K562 (cell line): ENCODE measurements around the gene HTR1D. TPM values are rescaled to one million over a fixed set of nuclear protein-coding genes. Genes with fewer than 3 reads are reported as not detected.

Experiments
- AFF1 ChIP-seq, 2 experiments: fragments of 450-650 bp; IDR thresholded peaks; 2 replicates each; pipeline ENCODE4 v1.6.1; 2018; ENCODE audit warnings: mild to moderate bottlenecking in 2 of 2, low read depth in 1 of 2; ENCODE audit not compliant: partially characterized antibody in 2 of 2
- BHLHE40 ChIP-seq: IDR thresholded peaks from 2 replicates; pipeline ENCODE4 v1.6.1; 2011; ENCODE audit warnings: low read length, improper control_type of control experiment
- E2F6 ChIP-seq, 2 experiments: IDR thresholded peaks; 2 replicates each; pipeline ENCODE4 v1.6.1; 2011; ENCODE audit warnings: borderline replicate concordance in 1 of 2, control low read depth in 1 of 2, low read depth in 1 of 2, low read length in 1 of 2, mild to moderate bottlenecking in 1 of 2, mixed read lengths in 1 of 2, moderate library complexity in 1 of 2; ENCODE audit not compliant: insufficient read depth in 1 of 2, insufficient read length in 1 of 2, poor library complexity in 1 of 2, severe bottlenecking in 1 of 2; ENCODE audit errors: extremely low read depth in 1 of 2
- ETS2 ChIP-seq: IDR thresholded peaks from 2 replicates; pipeline ENCODE4 v1.6.1; 2016; ENCODE audit warnings: borderline replicate concordance, missing genetic modification characterization, mild to moderate bottlenecking, moderate library complexity, missing compliant biosample characterization; ENCODE audit not compliant: poor library complexity, severe bottlenecking
- HIVEP1 ChIP-seq: fragments of 250-450 bp; sonication (Bioruptor Pico); IDR thresholded peaks from 2 replicates; pipeline ENCODE4 v1.4.0; 2020; ENCODE audit warnings: mild to moderate bottlenecking
- ILK ChIP-seq: fragments of 450-650 bp; IDR thresholded peaks from 2 replicates; pipeline ENCODE4 v1.6.1; 2016; ENCODE audit warnings: missing genetic modification characterization, low read depth, mild to moderate bottlenecking, missing compliant biosample characterization, moderate library complexity, borderline replicate concordance
- KDM4B ChIP-seq, 2 experiments: fragments of 450-650 bp in 1 of 2; sonication (generic) in 1 of 2; IDR thresholded peaks; 2 replicates each; pipeline ENCODE4 v1.6.1; 2016 to 2017; ENCODE audit warnings: borderline replicate concordance in 2 of 2, antibody characterized with exemption in 1 of 2, low read depth in 1 of 2, mild to moderate bottlenecking in 1 of 2
- MEF2A ChIP-seq: IDR thresholded peaks from 2 replicates; pipeline ENCODE4 v1.6.1; 2011; ENCODE audit warnings: low read depth, mild to moderate bottlenecking, low read length, moderate library complexity; ENCODE audit not compliant: control insufficient read depth
- MIER1 ChIP-seq: fragments of 450-650 bp; IDR thresholded peaks from 2 replicates; pipeline ENCODE4 v1.6.1; 2016; ENCODE audit warnings: antibody characterized with exemption, mild to moderate bottlenecking, low read depth
- MTF1 ChIP-seq: fragments of 250-450 bp; sonication (Bioruptor Pico); IDR thresholded peaks from 2 replicates; pipeline ENCODE4 v1.9.0; 2021; ENCODE audit warnings: moderate library complexity, mild to moderate bottlenecking, inconsistent platforms, borderline replicate concordance
- PHB2 ChIP-seq: fragments of 450-650 bp; IDR thresholded peaks from 2 replicates; pipeline ENCODE4 v1.6.1; 2017; ENCODE audit warnings: low read depth
- RBM15 ChIP-seq: fragments of 200-400 bp; formaldehyde crosslinking; IDR thresholded peaks from 2 replicates; pipeline ENCODE4 v1.6.1; 2018; ENCODE audit warnings: mild to moderate bottlenecking, low read length, moderate library complexity; ENCODE audit not compliant: insufficient read depth
- SMARCA5 ChIP-seq: fragments of 450-650 bp; IDR thresholded peaks from 2 replicates; pipeline ENCODE4 v1.6.1; 2016
- SNIP1 ChIP-seq: fragments of 450-650 bp; IDR thresholded peaks from 2 replicates; pipeline ENCODE4 v1.7.1; 2017; ENCODE audit warnings: low read depth, mild to moderate bottlenecking
- TRIM24 ChIP-seq, 2 experiments: fragments of 450-650 bp; IDR thresholded peaks; 2 replicates each; pipeline ENCODE4 v1.6.1; 2016
- ZNF507 ChIP-seq: conservative IDR thresholded peaks from 2 replicates; pipeline ENCODE4 v1.6.1; 2017; ENCODE audit warnings: missing genetic modification characterization, missing compliant biosample characterization
- ZNF76 ChIP-seq: fragments of 250-450 bp; sonication (Bioruptor Pico); IDR thresholded peaks from 2 replicates; pipeline ENCODE4 v1.4.0; 2020; ENCODE audit warnings: mild to moderate bottlenecking, moderate library complexity, borderline replicate concordance
- ZSCAN32 ChIP-seq: fragments of 450-650 bp; formaldehyde crosslinking; IDR thresholded peaks from 2 replicates; pipeline ENCODE4 v1.4.0; 2020; ENCODE audit warnings: mild to moderate bottlenecking, moderate library complexity
- polyA plus RNA-seq, 8 experiments: library from polyadenylated mRNA; depleted of rRNA in 4 of 8; stranded (reverse) in 5 of 8; unstranded in 3 of 8; fragments of >200 nt; fragmentation: Nextera tagmentation in 2 of 8; fragmentation: Illumina TruSeq in 1 of 8; extraction: Ambion mirVana in 2 of 8; extraction: Trizol in 1 of 8; gene quantifications; 2 replicates each; pipeline versions ENCODE4 v1.2.1 to v1.2.3, GENCODE V29; 2011 to 2014; ENCODE audit warnings: inconsistent platforms in 1 of 8, missing spikeins in 1 of 8
- total RNA-seq, 7 experiments: library from RNA; depleted of rRNA in 6 of 7; stranded (reverse); fragments of >200 nt in 6 of 7; fragmentation: Illumina TruSeq in 2 of 7; extraction: Trizol in 2 of 7; gene quantifications; 2 replicates each; pipeline versions ENCODE4 v1.2.1 to v1.2.3, GENCODE V29; 2011 to 2021; ENCODE audit warnings: low replicate concordance in 1 of 7
- TF ChIP-seq, protein P1 (sequence below): sonication (generic); formaldehyde crosslinking; IDR thresholded peaks from 2 replicates; pipeline ENCODE4 v1.9.0; 2022; ENCODE audit warnings: mild to moderate bottlenecking, missing genetic modification reagents
- TF ChIP-seq, protein P2 (sequence below): sonication (generic); formaldehyde crosslinking; IDR thresholded peaks from 2 replicates; pipeline ENCODE4 v1.8.1; 2022; ENCODE audit warnings: missing genetic modification reagents
- TF ChIP-seq, protein P3 (sequence below): conservative IDR thresholded peaks from 2 replicates; pipeline ENCODE4 v1.6.1; 2011; ENCODE audit warnings: low read depth, mild to moderate bottlenecking, low read length; ENCODE audit not compliant: control insufficient read depth

HTR1D gene
- total and polyA plus RNA-seq, 9 of the 15 experiments (the other 6 are each of a cell fraction or from before 2014, with no cell fraction given): 0.03 to 0.09 (median 0.04) TPM; not detected in 4

- no peak for TF ChIP-seq AFF1 (IDR thresholded peaks at IDR 0.05; ENCODE audit: low read depth in 1 of 2, partially characterized antibody in 2 of 2)
- no peak for TF ChIP-seq PHB2
- TF ChIP-seq E2F6 (IDR thresholded peaks at IDR 0.05; ENCODE audit: borderline replicate concordance in 1 of 2, extremely low read depth in 1 of 2, insufficient read depth in 1 of 2, insufficient read length in 1 of 2, low read depth in 1 of 2, low read length in 1 of 2, poor library complexity in 1 of 2, severe bottlenecking in 1 of 2): no peak
- no peak for TF ChIP-seq ZNF507 (tag)
- TF ChIP-seq ILK: no peak
- no peak for TF ChIP-seq MTF1
- TF ChIP-seq RBM15: no peak
- no peak for TF ChIP-seq SNIP1
- peak; percentile 83; the same call in 1 of the 2 replicates for TF ChIP-seq SMARCA5
- TF ChIP-seq TRIM24 (IDR thresholded peaks at IDR 0.05): no peak
- no peak for TF ChIP-seq KDM4B (IDR thresholded peaks at IDR 0.05; ENCODE audit: borderline replicate concordance in 2 of 2, low read depth in 1 of 2)
- no peak for TF ChIP-seq BHLHE40
- no peak for TF ChIP-seq ZSCAN32 (CRISPR knock-in tag)
- TF ChIP-seq HIVEP1 (CRISPR knock-in tag): no peak
- TF ChIP-seq, protein P1, sequence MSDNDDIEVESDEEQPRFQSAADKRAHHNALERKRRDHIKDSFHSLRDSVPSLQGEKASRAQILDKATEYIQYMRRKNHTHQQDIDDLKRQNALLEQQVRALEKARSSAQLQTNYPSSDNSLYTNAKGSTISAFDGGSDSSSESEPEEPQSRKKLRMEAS (CRISPR knock-in tag): no peak
- no peak for TF ChIP-seq ZNF76
- TF ChIP-seq, protein P2, sequence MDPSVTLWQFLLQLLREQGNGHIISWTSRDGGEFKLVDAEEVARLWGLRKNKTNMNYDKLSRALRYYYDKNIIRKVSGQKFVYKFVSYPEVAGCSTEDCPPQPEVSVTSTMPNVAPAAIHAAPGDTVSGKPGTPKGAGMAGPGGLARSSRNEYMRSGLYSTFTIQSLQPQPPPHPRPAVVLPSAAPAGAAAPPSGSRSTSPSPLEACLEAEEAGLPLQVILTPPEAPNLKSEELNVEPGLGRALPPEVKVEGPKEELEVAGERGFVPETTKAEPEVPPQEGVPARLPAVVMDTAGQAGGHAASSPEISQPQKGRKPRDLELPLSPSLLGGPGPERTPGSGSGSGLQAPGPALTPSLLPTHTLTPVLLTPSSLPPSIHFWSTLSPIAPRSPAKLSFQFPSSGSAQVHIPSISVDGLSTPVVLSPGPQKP (CRISPR knock-in tag): no peak
- no peak for TF ChIP-seq MEF2A
- peak; percentile 81 for TF ChIP-seq MIER1
- TF ChIP-seq, protein P3, sequence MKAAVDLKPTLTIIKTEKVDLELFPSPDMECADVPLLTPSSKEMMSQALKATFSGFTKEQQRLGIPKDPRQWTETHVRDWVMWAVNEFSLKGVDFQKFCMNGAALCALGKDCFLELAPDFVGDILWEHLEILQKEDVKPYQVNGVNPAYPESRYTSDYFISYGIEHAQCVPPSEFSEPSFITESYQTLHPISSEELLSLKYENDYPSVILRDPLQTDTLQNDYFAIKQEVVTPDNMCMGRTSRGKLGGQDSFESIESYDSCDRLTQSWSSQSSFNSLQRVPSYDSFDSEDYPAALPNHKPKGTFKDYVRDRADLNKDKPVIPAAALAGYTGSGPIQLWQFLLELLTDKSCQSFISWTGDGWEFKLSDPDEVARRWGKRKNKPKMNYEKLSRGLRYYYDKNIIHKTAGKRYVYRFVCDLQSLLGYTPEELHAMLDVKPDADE: no peak
- TF ChIP-seq ETS2 (tag): no peak
Measured at GRCh38 chr1:23210351-23210785, 6.9 kb downstream of the HTR1D start (continued).
